GM12864 (cell line): Measurements from ENCODE around the gene GALNS.
"Not testable (repeated sequence)": the region's sequence is repeated elsewhere in the genome, so short reads cannot be mapped to it uniquely, and the experiment has no call there.

Experiments
- DNase-seq: peaks from one replicate; pipeline ENCODE4 v3.0.0-alpha.2; 2011; ENCODE audit warnings: low read depth
- H3K4me3 ChIP-seq: 2 replicates; pipeline ENCODE4 v1.5.1; 2011; ENCODE audit warnings: mild to moderate bottlenecking, low read depth, low read length, control low read depth
- TF ChIP-seq, protein P1 (sequence below): IDR thresholded peaks from 2 replicates; pipeline ENCODE4 v1.5.1; 2011; ENCODE audit warnings: low read depth, mild to moderate bottlenecking, moderate library complexity, low read length, control low read depth, inconsistent platforms; ENCODE audit errors: missing control alignments

GALNS gene

DNA sequence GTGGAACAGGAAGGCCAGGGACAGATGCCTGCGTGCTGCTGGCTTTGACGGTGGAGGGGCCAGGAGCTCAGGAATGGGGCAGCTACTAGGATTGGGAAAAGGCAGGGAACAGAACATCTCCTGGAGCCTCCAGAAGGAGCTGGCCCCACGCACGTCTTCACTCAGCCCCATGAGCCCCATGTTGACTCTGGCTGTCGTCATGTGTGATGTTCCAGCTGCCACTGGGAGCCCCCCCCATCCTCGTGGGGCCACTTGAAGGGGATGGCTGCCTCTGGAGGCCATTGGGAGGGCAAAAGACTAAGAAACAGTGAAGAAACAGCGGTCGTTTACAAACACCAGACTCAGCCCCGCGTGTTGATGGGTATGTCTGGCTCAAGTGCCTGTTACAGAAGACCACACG is 26.5 kb downstream of the GALNS start:
- TF ChIP-seq, protein P1, sequence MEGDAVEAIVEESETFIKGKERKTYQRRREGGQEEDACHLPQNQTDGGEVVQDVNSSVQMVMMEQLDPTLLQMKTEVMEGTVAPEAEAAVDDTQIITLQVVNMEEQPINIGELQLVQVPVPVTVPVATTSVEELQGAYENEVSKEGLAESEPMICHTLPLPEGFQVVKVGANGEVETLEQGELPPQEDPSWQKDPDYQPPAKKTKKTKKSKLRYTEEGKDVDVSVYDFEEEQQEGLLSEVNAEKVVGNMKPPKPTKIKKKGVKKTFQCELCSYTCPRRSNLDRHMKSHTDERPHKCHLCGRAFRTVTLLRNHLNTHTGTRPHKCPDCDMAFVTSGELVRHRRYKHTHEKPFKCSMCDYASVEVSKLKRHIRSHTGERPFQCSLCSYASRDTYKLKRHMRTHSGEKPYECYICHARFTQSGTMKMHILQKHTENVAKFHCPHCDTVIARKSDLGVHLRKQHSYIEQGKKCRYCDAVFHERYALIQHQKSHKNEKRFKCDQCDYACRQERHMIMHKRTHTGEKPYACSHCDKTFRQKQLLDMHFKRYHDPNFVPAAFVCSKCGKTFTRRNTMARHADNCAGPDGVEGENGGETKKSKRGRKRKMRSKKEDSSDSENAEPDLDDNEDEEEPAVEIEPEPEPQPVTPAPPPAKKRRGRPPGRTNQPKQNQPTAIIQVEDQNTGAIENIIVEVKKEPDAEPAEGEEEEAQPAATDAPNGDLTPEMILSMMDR = no peak
- no peak overlapping the region for H3K4me3 ChIP-seq
- DNase-seq = no peak

DNA sequence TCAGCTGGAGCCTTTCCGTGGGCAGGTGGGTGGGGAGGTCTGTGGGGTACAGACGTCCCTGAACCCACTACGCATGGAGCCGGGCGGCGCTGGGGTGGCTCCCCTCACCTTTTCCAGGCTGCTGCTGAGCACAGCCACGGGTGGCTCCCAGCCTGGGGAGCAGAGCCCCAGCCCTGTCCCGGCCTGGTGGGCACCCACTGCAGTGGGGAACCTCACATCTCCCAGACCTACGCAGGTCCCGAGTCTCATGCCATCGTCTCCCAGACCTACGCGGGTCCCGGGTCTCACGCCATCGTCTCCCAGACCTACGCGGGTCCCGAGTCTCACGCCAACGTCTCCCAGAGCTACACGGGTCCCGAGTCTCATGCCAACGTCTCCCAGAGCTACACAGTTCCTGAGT is 28.0 kb downstream of the GALNS start:
- no peak for DNase-seq
- TF ChIP-seq, protein P1 = no peak
- no peak overlapping the region for H3K4me3 ChIP-seq

DNA sequence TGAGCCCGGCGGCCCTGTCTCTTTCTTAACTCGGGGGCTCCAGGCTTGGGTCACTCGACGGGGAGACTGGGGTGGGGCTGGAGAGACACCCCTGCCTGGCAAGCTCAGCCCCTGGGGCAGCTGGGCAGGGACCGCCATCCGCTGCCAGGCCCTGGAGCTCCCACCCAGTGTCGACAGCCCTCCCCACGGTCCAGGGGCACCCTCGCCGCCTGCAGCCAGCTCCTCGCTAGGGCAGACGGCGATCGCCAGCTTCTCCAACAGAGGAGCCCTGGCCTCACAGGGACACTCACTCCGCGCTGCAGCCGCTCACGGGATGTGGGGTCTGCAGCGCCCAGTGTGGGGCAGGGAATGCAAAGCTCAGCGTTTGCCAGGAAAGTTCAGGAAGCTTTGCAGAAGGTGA is 29.0 kb downstream of the GALNS start:
- H3K4me3 ChIP-seq = no peak overlapping the region
- DNase-seq = no peak
- TF ChIP-seq, protein P1 = no peak

DNA sequence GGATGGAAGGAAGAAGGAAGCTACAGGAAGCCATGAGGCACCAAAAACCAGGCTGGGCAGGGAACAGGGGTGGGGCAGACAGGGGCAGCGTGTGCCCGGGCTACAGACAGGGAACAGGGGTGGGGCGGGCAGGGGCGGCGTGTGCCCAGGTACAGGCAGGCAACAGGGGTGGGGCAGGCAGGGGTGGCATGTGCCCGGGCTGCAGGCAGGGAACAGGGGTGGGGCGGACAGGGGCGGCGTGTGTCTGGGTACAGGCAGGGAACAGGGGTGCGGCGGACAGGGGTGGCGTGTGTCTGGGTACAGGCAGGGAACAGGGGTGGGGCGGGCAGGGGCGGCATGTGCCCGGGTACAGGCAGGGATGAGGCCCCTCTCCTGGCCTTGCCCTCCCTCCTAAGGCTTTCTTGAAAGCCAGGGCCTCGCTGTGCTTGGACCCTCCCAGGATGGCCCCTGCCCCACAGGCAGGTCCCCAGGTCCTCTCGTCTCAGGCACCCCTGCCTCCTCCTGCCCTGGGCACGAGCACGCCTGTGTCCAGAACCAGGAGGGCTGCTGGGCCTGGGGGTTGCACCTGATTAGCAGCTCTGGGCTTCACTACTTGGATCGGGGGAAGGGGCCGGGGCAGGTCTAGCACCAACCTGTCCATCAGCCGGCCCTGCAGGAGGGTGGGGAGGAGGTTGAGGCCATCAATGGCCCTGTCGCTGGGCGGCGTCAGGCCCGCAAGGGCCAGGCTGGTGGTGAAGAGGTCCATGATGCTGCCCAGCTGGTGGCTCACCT is 30.5 kb downstream of the GALNS start:
- no peak for DNase-seq
- TF ChIP-seq, protein P1 = no peak
- H3K4me3 ChIP-seq = no peak overlapping the region

DNA sequence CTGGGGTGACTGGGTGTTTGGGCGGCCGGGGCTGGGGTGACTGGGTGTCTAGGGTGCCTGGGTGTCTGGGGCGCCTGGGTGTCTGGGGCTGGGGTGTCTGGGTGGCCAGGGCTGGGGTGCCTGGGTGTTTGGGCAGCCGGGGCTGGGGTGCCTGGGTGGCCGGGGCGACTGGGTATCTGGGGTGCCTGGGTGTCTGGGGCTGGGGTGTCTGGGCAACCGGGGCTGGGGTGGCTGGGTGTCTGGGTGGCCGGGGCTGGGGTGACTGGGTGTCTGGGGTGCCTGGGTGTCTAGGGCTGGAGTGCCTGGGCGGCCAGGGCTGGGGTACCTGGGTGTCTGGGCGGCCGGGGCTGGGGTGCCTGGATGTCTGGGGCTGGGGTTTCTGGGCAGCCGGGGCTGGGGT is 31.6 kb downstream of the GALNS start:
- DNase-seq = no peak
- TF ChIP-seq, protein P1 = no peak
- H3K4me3 ChIP-seq = no peak overlapping the region

DNA sequence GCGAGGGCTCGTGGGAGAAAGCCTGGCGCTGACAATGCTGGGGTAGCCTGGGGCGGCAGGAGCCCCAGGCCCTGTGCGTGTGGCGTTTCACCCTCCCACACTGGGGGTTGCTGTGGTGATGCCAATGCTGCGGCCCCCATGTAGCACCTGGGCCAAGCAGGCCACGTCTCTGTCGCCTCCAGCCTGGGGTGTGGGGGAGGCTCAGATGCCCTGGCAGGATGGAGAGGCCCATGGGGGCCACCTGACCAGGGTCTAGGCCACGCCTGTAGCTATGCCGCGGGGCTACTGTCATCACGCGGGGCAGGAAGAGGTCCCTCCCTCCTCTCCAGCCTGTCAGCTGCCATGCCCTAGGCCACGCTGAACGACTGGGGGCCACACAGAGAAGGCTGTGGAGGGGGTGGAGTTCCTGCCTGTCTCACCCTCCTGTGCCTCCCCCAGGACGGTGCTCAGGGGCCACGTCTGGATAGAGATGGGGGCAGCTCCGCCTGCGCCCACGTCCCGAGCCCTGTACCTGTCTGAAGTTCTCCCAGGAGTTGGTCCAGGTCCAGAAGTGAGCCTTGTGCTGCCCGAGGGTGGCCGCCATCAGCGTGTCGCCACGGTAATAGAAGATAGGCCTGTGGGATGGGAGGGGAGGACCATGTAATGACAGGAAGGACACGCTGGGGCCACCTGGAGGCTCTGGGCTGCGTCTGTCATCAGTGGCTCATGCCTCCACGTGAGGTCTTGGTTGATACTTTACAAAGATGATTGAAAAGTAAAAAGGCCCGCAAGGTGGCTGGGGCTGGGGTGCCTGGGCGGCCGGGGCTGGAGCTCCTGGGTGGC is 32.3 kb downstream of the GALNS start:
- TF ChIP-seq, protein P1 = no peak
- no peak for DNase-seq
- H3K4me3 ChIP-seq = no peak overlapping the region

DNA sequence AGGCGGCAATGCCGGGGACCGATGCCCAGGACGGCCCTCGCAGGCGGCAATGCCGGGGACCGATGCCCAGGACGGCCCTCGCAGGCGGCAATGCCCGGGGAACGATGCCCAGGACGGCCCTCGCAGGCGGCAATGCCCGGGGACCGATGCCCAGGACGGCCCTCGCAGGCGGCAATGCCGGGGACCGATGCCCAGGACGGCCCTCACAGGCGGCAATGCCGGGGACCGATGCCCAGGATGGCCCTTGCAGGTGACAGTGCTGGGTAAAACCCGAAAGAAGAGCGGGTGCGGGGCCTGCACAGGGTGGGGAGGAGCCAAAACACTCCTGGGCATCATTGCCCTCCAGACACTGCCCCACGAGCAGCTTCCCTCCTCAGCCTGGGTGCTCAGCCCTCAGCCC is 33.1 kb downstream of the GALNS start:
- DNase-seq, H3K4me3 ChIP-seq: not testable (repeated sequence)
